DND-41 (cell line): ENCODE measurements around the gene FRMPD1.
A peak's percentile ranks its signal among the peaks of the same experiment; 100 is the strongest.

Experiments
- ATAC-seq: fragments of 200-7000 bp; cut with Tn5 transposase; 3 replicates; pipeline ENCODE4 v1.9.1; 2021; ENCODE audit warnings: low read depth; ENCODE audit not compliant: insufficient read depth
- DNase-seq: peaks from one replicate; pipeline ENCODE4 v3.0.0-alpha.2; 2020
- H2AFZ ChIP-seq: 2 replicates; pipeline ENCODE4 v1.6.0; 2012; ENCODE audit warnings: low read depth, low read length
- H3K27ac ChIP-seq: 2 replicates; pipeline ENCODE4 v1.5.1; 2012; ENCODE audit warnings: low read length, inconsistent platforms
- H3K27me3 ChIP-seq: fragments of 200-600 bp; sonication (generic); 2 replicates; pipeline ENCODE4 v1.6.0; 2012; ENCODE audit warnings: low read length, mild to moderate bottlenecking, inconsistent platforms; ENCODE audit not compliant: insufficient read depth, poor library complexity
- H3K36me3 ChIP-seq: 2 replicates; pipeline ENCODE4 v1.5.1; 2012; ENCODE audit warnings: low read length, inconsistent platforms; ENCODE audit not compliant: insufficient read depth
- H3K4me1 ChIP-seq: 2 replicates; pipeline ENCODE4 v1.5.1; 2012; ENCODE audit warnings: mild to moderate bottlenecking, low read length; ENCODE audit not compliant: insufficient read depth
- H3K4me2 ChIP-seq: 2 replicates; pipeline ENCODE4 v1.6.0; 2012; ENCODE audit warnings: mild to moderate bottlenecking, moderate library complexity, low read length, inconsistent platforms; ENCODE audit not compliant: insufficient read depth
- H3K4me3 ChIP-seq, 2 experiments: fragments of 200-600 bp in 1 of 2; shearing (Covaris generic) in 1 of 2; 2 replicates each; pipeline ENCODE4 v1.5.1; 2012 to 2016; ENCODE audit warnings: inconsistent platforms in 2 of 2, low read length in 2 of 2, mild to moderate bottlenecking in 2 of 2, low read depth in 1 of 2, moderate library complexity in 1 of 2
- H3K79me2 ChIP-seq: 2 replicates; pipeline ENCODE4 v1.6.0; 2012; ENCODE audit warnings: low read length, inconsistent platforms; ENCODE audit not compliant: insufficient read depth
- H3K9ac ChIP-seq: 2 replicates; pipeline ENCODE4 v1.6.0; 2012; ENCODE audit warnings: low read depth, mild to moderate bottlenecking, inconsistent platforms, low read length, moderate library complexity
- H3K9me3 ChIP-seq: 2 replicates; pipeline ENCODE4 v1.5.1; 2012; ENCODE audit warnings: low read length, moderate library complexity, mild to moderate bottlenecking, inconsistent platforms; ENCODE audit not compliant: insufficient read depth, severe bottlenecking
- H4K20me1 ChIP-seq: 2 replicates; pipeline ENCODE4 v1.6.0; 2012; ENCODE audit warnings: low read length; ENCODE audit not compliant: insufficient read depth
- EZH2 ChIP-seq: IDR thresholded peaks from 3 replicates; pipeline ENCODE4 v1.6.1; 2012; ENCODE audit warnings: borderline replicate concordance, low read depth, mild to moderate bottlenecking, moderate library complexity, low read length, inconsistent platforms; ENCODE audit not compliant: severe bottlenecking
- TF ChIP-seq, protein P1 (sequence below): IDR thresholded peaks from 2 replicates; pipeline ENCODE4 v1.5.1; 2012; ENCODE audit warnings: borderline replicate concordance, low read length, moderate library complexity, mild to moderate bottlenecking; ENCODE audit not compliant: poor library complexity, severe bottlenecking; ENCODE audit errors: extremely low read depth

FRMPD1 gene

DNA sequence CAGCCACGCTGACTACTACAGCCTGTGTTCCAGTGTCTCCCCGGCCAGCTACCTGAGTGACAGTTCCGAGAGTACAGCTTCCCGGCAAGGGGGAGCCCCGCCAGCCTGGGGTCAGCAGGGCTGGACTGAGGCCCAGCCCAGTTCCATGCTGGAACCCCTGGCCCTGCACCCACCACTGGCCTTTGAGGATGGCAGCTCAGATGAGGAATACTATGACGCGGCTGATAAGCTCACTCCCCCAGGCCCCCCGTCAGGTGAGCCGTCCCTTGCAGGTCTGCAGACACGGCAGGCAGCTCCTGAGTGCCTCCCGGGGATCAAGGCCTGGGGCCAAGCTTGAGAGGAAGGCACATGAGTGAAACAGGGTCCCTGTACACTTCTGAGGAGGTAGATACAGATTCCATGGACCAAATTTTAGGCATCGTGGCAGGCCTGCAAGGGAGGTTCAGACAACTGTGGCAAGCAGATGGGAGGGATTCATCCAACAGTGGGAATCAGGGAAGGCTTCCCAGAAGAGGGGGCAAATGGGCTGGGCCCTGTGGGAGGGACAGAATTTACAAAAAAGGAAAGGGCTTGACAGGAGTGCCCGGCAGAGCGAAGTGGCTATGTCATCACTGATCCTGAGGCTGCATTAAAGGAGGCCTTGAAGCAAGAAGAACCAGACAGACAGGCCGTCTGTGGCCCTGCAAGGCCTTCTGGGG lies 90.0 kb downstream of the FRMPD1 start:
- DNase-seq (no peak), ATAC-seq (no peak)
- H3K4me2 ChIP-seq: no peak overlapping the region
- H3K9me3 ChIP-seq: no peaks in the 10 kb centered on the region
- H3K9ac ChIP-seq: no peak overlapping the region
- no peak overlapping the region for H3K4me3 ChIP-seq
- H4K20me1 ChIP-seq: no peaks in the 10 kb centered on the region
- TF ChIP-seq, protein P1, sequence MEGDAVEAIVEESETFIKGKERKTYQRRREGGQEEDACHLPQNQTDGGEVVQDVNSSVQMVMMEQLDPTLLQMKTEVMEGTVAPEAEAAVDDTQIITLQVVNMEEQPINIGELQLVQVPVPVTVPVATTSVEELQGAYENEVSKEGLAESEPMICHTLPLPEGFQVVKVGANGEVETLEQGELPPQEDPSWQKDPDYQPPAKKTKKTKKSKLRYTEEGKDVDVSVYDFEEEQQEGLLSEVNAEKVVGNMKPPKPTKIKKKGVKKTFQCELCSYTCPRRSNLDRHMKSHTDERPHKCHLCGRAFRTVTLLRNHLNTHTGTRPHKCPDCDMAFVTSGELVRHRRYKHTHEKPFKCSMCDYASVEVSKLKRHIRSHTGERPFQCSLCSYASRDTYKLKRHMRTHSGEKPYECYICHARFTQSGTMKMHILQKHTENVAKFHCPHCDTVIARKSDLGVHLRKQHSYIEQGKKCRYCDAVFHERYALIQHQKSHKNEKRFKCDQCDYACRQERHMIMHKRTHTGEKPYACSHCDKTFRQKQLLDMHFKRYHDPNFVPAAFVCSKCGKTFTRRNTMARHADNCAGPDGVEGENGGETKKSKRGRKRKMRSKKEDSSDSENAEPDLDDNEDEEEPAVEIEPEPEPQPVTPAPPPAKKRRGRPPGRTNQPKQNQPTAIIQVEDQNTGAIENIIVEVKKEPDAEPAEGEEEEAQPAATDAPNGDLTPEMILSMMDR: no peak
- TF ChIP-seq EZH2: no peak
- H3K27me3 ChIP-seq: no peaks in the 10 kb centered on the region
- no peak overlapping the region for H3K27ac ChIP-seq
- H3K36me3 ChIP-seq: no peaks in the 10 kb centered on the region
- H2AFZ ChIP-seq: no peak overlapping the region
- H3K79me2 ChIP-seq: no peaks in the 10 kb centered on the region
- H3K4me1 ChIP-seq: no peaks in the 10 kb centered on the region

DNA sequence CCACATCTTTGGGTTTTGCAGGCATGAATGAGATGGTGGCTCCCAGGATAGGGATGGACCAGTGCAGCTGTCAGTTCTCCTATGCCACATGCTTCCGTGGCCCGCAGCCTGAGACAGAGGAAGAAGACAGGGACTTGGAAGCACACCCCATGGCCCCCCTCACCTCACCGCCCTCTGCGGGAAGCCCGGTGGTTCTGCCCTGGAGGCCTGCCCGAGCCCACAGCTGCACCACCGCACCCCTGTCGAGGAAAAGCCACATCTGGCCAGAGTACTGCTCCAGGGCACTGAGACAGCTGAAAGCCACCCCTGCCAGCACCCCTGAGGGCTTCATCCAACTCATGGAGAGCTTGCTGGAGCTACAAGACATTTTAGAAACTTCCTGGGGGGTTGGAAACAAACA lies 95.2 kb downstream of the FRMPD1 start:
- no peaks in the 10 kb centered on the region for H3K9me3 ChIP-seq

DNA sequence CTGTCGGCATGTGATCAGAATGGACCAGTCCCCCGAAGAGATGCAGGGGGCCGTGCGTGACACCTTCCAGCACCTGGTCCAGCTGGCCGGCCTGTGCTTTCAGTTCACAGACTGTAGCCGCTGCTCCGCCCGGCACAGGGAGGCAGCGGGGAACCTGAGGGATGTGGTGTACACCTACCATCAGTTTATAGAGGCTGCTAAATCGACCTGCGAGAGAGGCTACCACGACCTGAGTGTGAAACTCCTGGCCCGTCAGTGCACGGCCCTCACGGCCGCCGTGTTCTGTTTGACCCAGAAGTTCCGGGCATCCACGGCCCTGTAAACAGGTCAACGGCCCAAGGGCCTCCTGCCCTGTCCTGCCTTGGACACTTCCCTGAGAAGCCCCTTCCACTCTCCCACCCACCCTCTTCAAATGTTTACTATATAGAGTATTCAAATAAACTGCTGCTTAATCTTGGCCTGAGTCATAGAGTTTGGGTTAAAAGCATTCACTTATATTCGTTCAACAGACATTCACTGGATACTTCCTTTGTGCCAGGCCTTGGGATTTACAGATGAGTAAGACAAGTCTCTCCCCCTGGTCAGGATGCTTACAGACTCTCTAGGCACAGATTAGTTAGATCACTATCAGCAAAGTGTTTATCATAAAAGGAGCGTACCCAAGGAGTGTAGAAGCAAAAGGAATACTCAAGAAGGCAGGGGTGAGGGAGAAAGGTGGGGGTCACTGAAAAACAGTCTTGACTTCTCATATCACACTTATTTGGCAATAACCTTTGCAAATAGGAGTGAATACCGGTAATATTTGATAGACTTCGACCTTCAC lies 95.9 kb downstream of the FRMPD1 start:
- H3K9ac ChIP-seq: no peak overlapping the region
- no peaks in the 10 kb centered on the region for H3K36me3 ChIP-seq
- ATAC-seq (0 out of 3 replicates have a peak, but pooled peaks have one; percentile 11), DNase-seq (no peak)
- no peak overlapping the region for H3K27ac ChIP-seq
- no peak overlapping the region for H3K4me2 ChIP-seq
- TF ChIP-seq EZH2: no peak
- TF ChIP-seq, protein P1: no peak
- H4K20me1 ChIP-seq: no peaks in the 10 kb centered on the region
- H3K4me1 ChIP-seq: peaks cover 7% of the 10 kb centered on the region; the same call in 1 of the 2 replicates
- H3K79me2 ChIP-seq: no peaks in the 10 kb centered on the region
- no peaks in the 10 kb centered on the region for H3K9me3 ChIP-seq
- H3K27me3 ChIP-seq: no peaks in the 10 kb centered on the region
- H2AFZ ChIP-seq: 0 out of 2 replicates have a peak overlapping the region, but pooled peaks have one; percentile 37
- H3K4me3 ChIP-seq: no peak overlapping the region

More for the DNA sequence above, 95.2 kb downstream of the FRMPD1 start:
- H4K20me1 ChIP-seq: no peaks in the 10 kb centered on the region
- peaks cover 7% of the 10 kb centered on the region; the same call in 1 of the 2 replicates for H3K4me1 ChIP-seq
- DNase-seq (peak; percentile 47), ATAC-seq (peak; percentile 51)
- no peak overlapping the region for H3K4me3 ChIP-seq
- no peaks in the 10 kb centered on the region for H3K36me3 ChIP-seq
- no peak overlapping the region for H2AFZ ChIP-seq
- no peak overlapping the region for H3K9ac ChIP-seq
- H3K27me3 ChIP-seq: no peaks in the 10 kb centered on the region
- no peak overlapping the region for H3K4me2 ChIP-seq
- no peak overlapping the region for H3K27ac ChIP-seq
- no peak for TF ChIP-seq EZH2
- TF ChIP-seq, protein P1: no peak
- H3K79me2 ChIP-seq: no peaks in the 10 kb centered on the region
